ENCODE data around the gene RAB38.

RAB38 gene

DNA sequence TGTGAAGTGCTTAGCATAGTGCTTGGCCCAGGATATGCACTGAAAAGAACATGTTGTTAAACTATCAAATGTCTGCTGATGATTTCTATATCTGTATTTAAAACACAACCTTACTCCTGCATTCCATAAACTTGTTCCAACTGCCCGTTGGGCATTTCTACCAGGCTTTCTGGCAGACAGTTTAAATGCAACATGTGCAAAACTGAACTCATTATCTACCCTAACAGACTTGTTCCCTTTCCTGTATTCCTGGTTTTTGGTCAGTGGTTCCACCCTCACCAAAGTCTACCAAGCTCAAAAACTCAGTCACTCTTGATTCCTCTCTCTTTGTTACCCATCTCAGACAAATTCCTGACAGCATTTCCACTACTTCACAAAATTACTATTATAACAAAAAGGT, 6.5 kb upstream of the RAB38 start:
- Histone ChIP-seq H3K4me3 (replicated peaks; ENCODE audit: insufficient read depth, low read length) (no peak overlapping the region), H3K27me3 (ENCODE audit: insufficient read depth, poor library complexity, severe bottlenecking) (peaks cover 12% of the 10 kb centered on the region), H3K27ac (replicated peaks) (no peak overlapping the region)
- TF ChIP-seq, protein P1, sequence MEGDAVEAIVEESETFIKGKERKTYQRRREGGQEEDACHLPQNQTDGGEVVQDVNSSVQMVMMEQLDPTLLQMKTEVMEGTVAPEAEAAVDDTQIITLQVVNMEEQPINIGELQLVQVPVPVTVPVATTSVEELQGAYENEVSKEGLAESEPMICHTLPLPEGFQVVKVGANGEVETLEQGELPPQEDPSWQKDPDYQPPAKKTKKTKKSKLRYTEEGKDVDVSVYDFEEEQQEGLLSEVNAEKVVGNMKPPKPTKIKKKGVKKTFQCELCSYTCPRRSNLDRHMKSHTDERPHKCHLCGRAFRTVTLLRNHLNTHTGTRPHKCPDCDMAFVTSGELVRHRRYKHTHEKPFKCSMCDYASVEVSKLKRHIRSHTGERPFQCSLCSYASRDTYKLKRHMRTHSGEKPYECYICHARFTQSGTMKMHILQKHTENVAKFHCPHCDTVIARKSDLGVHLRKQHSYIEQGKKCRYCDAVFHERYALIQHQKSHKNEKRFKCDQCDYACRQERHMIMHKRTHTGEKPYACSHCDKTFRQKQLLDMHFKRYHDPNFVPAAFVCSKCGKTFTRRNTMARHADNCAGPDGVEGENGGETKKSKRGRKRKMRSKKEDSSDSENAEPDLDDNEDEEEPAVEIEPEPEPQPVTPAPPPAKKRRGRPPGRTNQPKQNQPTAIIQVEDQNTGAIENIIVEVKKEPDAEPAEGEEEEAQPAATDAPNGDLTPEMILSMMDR (IDR thresholded peaks at IDR 0.05; ENCODE audit: insufficient read depth, low read length) = no peak
- no peak for TF ChIP-seq POLR2AphosphoS5 (IDR thresholded peaks at IDR 0.05; ENCODE audit: low read depth)
- no peak for TF ChIP-seq SPI1 (IDR thresholded peaks at IDR 0.05; ENCODE audit: borderline replicate concordance, low read depth)
- TF ChIP-seq, protein P2, sequence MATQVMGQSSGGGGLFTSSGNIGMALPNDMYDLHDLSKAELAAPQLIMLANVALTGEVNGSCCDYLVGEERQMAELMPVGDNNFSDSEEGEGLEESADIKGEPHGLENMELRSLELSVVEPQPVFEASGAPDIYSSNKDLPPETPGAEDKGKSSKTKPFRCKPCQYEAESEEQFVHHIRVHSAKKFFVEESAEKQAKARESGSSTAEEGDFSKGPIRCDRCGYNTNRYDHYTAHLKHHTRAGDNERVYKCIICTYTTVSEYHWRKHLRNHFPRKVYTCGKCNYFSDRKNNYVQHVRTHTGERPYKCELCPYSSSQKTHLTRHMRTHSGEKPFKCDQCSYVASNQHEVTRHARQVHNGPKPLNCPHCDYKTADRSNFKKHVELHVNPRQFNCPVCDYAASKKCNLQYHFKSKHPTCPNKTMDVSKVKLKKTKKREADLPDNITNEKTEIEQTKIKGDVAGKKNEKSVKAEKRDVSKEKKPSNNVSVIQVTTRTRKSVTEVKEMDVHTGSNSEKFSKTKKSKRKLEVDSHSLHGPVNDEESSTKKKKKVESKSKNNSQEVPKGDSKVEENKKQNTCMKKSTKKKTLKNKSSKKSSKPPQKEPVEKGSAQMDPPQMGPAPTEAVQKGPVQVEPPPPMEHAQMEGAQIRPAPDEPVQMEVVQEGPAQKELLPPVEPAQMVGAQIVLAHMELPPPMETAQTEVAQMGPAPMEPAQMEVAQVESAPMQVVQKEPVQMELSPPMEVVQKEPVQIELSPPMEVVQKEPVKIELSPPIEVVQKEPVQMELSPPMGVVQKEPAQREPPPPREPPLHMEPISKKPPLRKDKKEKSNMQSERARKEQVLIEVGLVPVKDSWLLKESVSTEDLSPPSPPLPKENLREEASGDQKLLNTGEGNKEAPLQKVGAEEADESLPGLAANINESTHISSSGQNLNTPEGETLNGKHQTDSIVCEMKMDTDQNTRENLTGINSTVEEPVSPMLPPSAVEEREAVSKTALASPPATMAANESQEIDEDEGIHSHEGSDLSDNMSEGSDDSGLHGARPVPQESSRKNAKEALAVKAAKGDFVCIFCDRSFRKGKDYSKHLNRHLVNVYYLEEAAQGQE (IDR thresholded peaks at IDR 0.05; ENCODE audit: insufficient replicate concordance, low read depth) = no peak
- no peak for TF ChIP-seq GABPA (IDR thresholded peaks at IDR 0.05; ENCODE audit: low read depth)
- no peak for DNase-seq (ENCODE audit: low read depth in 1 of 2, low spot score in 1 of 2)

DNA sequence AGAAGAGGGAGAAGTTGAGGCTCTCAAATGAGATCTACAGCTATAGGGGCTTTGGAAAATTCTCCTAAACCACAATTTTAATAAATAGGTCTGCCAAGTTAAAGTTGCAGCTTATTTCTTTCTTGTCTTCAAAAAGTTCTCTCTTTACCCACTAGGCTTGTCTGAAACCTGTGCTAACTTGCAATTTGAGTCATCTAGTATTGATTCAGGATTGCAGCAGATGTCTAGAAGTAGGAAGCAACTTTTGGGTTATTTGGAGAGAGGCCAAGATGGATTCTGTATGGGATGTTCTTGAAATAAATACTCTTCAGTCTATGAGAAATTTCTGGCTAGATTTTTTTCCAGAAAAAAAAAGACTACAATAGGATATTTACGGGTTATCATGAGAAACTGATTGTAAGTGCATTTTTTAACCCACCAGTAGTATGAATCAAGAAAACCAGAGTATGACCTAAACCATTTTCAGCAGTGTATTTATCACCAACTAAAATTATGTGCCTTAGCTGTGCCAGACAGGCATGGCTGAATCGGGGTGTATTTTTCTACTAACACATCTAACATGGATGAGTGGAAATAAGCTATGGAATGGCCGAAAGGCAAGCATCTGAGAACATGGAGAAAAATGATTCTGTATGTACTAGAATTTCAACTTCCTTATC, 4.9 kb upstream of the RAB38 start:
- peaks cover 21% of the 10 kb centered on the region for H3K27me3 ChIP-seq (ENCODE audit: insufficient read depth, poor library complexity, severe bottlenecking)
- TF ChIP-seq, protein P1 (IDR thresholded peaks at IDR 0.05; ENCODE audit: insufficient read depth, low read length) = no peak
- TF ChIP-seq GABPA (IDR thresholded peaks at IDR 0.05; ENCODE audit: low read depth) (no peak), SPI1 (IDR thresholded peaks at IDR 0.05; ENCODE audit: borderline replicate concordance, low read depth) (no peak), POLR2AphosphoS5 (IDR thresholded peaks at IDR 0.05; ENCODE audit: low read depth) (no peak)
- TF ChIP-seq, protein P2 (IDR thresholded peaks at IDR 0.05; ENCODE audit: insufficient replicate concordance, low read depth) = no peak

DNA sequence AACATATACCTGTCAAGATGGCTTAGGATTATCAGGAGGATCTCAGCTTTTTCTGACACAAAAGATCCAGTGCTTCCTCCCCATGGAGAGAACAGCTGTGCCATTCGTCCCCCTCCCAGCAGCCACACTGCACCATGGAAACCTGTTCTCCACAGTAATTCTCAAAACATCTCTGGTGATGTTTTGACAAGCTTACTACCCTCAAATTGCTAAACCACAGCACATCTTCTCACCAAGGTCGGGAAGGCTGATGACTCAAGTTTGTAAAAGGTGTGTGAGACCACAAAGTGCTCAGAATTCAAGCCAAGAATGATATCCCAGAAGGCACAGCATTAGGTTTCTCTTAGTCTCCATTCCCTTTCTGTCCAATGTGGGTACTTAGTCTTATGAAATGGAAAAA, 3.9 kb upstream of the RAB38 start:
- Histone ChIP-seq H3K4me3 (replicated peaks; ENCODE audit: insufficient read depth, low read length) (no peak overlapping the region), H3K27ac (replicated peaks) (no peak overlapping the region), H3K27me3 (ENCODE audit: insufficient read depth, poor library complexity, severe bottlenecking) (peaks cover 22% of the 10 kb centered on the region)
- TF ChIP-seq, protein P1 (IDR thresholded peaks at IDR 0.05; ENCODE audit: insufficient read depth, low read length) = no peak
- TF ChIP-seq SPI1 (IDR thresholded peaks at IDR 0.05; ENCODE audit: borderline replicate concordance, low read depth) (no peak), POLR2AphosphoS5 (IDR thresholded peaks at IDR 0.05; ENCODE audit: low read depth) (no peak), GABPA (IDR thresholded peaks at IDR 0.05; ENCODE audit: low read depth) (no peak)
- TF ChIP-seq, protein P2 (IDR thresholded peaks at IDR 0.05; ENCODE audit: insufficient replicate concordance, low read depth) = no peak
- no peak for DNase-seq (ENCODE audit: low read depth in 1 of 2, low spot score in 1 of 2)

More for the DNA sequence above, 4.9 kb upstream of the RAB38 start:
- Histone ChIP-seq H3K4me3 (replicated peaks; ENCODE audit: insufficient read depth, low read length) (no peak overlapping the region), H3K27ac (replicated peaks) (no peak overlapping the region)
- DNase-seq (ENCODE audit: low read depth in 1 of 2, low spot score in 1 of 2) = no peak
